ENCODE results near the gene SSH2.

DNA sequence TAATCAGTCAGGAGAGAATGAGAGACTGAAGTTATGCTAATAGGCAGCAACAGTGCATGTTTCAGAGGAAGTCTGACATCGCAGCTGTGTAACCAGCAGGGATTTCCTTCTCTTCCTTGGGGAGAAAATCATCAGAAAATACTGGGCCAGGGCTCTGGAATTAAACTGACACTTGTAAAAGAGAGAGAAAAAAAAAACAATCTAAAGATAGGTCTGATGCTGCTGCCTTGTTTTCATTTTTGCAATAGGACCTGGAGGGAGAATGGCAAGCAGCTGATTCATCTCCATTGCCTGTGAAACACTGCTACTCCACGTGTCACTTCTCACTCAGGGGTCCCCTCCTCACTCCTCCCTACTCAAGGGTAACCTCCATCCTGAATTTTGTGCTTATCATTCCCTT lies 289.6 kb downstream of the SSH2 start:
- TF ChIP-seq POLR2A (IDR thresholded peaks at IDR 0.05): no peak
- TF ChIP-seq, protein P1, sequence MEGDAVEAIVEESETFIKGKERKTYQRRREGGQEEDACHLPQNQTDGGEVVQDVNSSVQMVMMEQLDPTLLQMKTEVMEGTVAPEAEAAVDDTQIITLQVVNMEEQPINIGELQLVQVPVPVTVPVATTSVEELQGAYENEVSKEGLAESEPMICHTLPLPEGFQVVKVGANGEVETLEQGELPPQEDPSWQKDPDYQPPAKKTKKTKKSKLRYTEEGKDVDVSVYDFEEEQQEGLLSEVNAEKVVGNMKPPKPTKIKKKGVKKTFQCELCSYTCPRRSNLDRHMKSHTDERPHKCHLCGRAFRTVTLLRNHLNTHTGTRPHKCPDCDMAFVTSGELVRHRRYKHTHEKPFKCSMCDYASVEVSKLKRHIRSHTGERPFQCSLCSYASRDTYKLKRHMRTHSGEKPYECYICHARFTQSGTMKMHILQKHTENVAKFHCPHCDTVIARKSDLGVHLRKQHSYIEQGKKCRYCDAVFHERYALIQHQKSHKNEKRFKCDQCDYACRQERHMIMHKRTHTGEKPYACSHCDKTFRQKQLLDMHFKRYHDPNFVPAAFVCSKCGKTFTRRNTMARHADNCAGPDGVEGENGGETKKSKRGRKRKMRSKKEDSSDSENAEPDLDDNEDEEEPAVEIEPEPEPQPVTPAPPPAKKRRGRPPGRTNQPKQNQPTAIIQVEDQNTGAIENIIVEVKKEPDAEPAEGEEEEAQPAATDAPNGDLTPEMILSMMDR (IDR thresholded peaks at IDR 0.05): no peak

Measured in thyroid gland (tissue), 4 donors.